SU-DHL-6 (cell line): ENCODE results near the gene TENM4.

Experiments
- H2AFZ ChIP-seq: fragments of 200-600 bp; sonication (generic); 2 replicates; pipeline ENCODE4 v1.6.1; 2014; ENCODE audit warnings: low read depth, mild to moderate bottlenecking, moderate library complexity, mixed read lengths, antibody characterized with exemption, low read length; ENCODE audit not compliant: severe bottlenecking
- H3F3A ChIP-seq: fragments of 200-600 bp; shearing (Covaris generic); 2 replicates; pipeline ENCODE4 v1.6.0; 2016; ENCODE audit warnings: antibody characterized with exemption, mild to moderate bottlenecking; ENCODE audit not compliant: insufficient read depth
- H3K27ac ChIP-seq: fragments of 200-600 bp; sonication (generic); 2 replicates; pipeline ENCODE4 v1.5.1; 2016; ENCODE audit warnings: low read depth, mild to moderate bottlenecking, low read length, moderate library complexity, mixed read lengths
- H3K27me3 ChIP-seq: fragments of 200-600 bp; sonication (generic), shearing (Covaris generic); 2 replicates; pipeline ENCODE4 v1.6.0; 2014; ENCODE audit warnings: mild to moderate bottlenecking, low read length
- H3K36me3 ChIP-seq: fragments of 200-600 bp; sonication (generic); 2 replicates; pipeline ENCODE4 v1.6.1; 2014; ENCODE audit warnings: mild to moderate bottlenecking, low read length, mixed read lengths
- H3K4me2 ChIP-seq: fragments of 300-600, 200-600 bp; shearing (Covaris generic), sonication (generic); 2 replicates; pipeline ENCODE4 v1.6.0; 2014; ENCODE audit warnings: low read length, low read depth, mild to moderate bottlenecking; ENCODE audit not compliant: poor library complexity, severe bottlenecking
- H3K4me3 ChIP-seq: fragments of 200-600 bp; sonication (generic); 2 replicates; pipeline ENCODE4 v1.5.1; 2014; ENCODE audit warnings: antibody characterized with exemption, low read length, mild to moderate bottlenecking, mixed read lengths; ENCODE audit not compliant: insufficient read depth, poor library complexity, severe bottlenecking
- H3K79me2 ChIP-seq: fragments of 200-600 bp; sonication (generic); 2 replicates; pipeline ENCODE4 v1.6.1; 2014; ENCODE audit warnings: mild to moderate bottlenecking, low read length, moderate library complexity; ENCODE audit not compliant: insufficient read depth
- H3K9ac ChIP-seq: fragments of 200-600 bp; sonication (generic); 2 replicates; pipeline ENCODE4 v1.7.0; 2014; ENCODE audit warnings: mild to moderate bottlenecking, low read length
- H3K9me2 ChIP-seq: fragments of 200-600 bp; sonication (generic); replicated peaks from 2 replicates; pipeline ENCODE4 v1.6.1; 2014; ENCODE audit warnings: low read length; ENCODE audit not compliant: insufficient read depth
- H3K9me3 ChIP-seq: fragments of 200-600 bp; sonication (generic); 2 replicates; pipeline ENCODE4 v1.6.1; 2014; ENCODE audit warnings: low read length, mixed read lengths; ENCODE audit not compliant: insufficient read depth
- H4K20me1 ChIP-seq: fragments of 200-600 bp; sonication (generic); 2 replicates; pipeline ENCODE4 v1.6.1; 2014; ENCODE audit warnings: low read depth, mild to moderate bottlenecking, antibody characterized with exemption, low read length, moderate library complexity, mixed read lengths
- CTCF ChIP-seq: fragments of 200-600 bp; sonication (generic); IDR thresholded peaks from one replicate; pipeline ENCODE4 v1.5.1; 2017; ENCODE audit warnings: antibody characterized with exemption, mild to moderate bottlenecking, low read length, moderate library complexity; ENCODE audit not compliant: insufficient read depth, poor library complexity, severe bottlenecking
- EZH2phosphoT487 ChIP-seq: fragments of 200-600 bp; sonication (generic), shearing (Covaris generic); conservative IDR thresholded peaks from 2 replicates; pipeline ENCODE4 v1.6.1; 2018; ENCODE audit warnings: mild to moderate bottlenecking, antibody characterized with exemption, low read length, moderate library complexity, mixed read lengths

The TENM4 gene

DNA sequence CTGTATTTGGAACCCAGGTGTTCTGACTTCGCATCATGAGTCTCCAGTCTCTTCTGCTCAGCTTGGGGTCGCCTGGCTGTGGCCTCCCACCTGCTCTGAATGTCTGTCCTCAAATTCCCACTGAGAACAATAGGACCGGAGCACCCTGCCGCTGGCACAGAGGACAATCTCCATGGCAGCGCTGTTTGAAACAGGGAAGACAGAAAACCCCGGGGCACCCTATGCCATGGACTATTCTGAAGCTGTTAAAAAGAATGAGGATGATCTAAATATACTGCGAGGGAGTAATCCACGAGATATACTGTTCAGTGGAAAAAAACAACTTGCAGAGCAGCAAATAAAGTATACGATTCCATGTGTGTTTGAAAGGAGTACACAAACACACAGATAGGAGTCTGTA lies 450.6 kb downstream of the TENM4 start:
- TF ChIP-seq EZH2phosphoT487 = no peak
- TF ChIP-seq CTCF = no peak
- Histone ChIP-seq H4K20me1 (no peaks in the 10 kb centered on the region), H3K9me3 (no peaks in the 10 kb centered on the region), H3K79me2 (no peaks in the 10 kb centered on the region), H2AFZ (no peak overlapping the region), H3K9me2 (no peaks in the 10 kb centered on the region), H3K27me3 (no peaks in the 10 kb centered on the region), H3K4me3 (no peak overlapping the region), H3K27ac (no peak overlapping the region), H3F3A (no peaks in the 10 kb centered on the region), H3K36me3 (no peaks in the 10 kb centered on the region), H3K9ac (no peak overlapping the region), H3K4me2 (no peak overlapping the region)

GRCh38 chr11:78987748-78988147 lies 453.1 kb downstream of the TENM4 start:
- Histone ChIP-seq H3K9me3 (no peaks in the 10 kb centered on the region), H2AFZ (no peak overlapping the region), H3K27me3 (no peaks in the 10 kb centered on the region)

DNA sequence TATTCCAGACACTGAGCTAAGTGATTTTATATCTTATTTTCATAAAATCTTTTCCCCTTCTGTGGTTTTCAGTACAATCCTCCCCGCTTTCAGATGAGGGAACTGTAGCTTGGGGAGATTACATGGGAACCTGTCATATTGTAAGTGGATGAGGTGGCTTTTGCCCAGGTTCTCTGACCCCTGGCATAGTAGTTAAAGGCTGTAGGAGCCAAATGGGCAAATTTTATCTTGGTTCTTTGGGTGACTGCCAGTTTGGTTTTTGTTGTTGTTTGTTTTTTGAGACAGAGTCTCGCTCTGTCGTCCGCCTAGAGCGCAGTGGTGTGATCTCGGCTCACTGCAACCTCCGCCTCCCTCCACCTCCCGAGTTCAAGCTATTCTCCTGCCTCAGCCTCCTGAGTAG lies 454.5 kb downstream of the TENM4 start:
- no peak overlapping the region for H3K4me3 ChIP-seq
- H2AFZ ChIP-seq = no peak overlapping the region
- H3K9me3 ChIP-seq = no peaks in the 10 kb centered on the region
- no peaks in the 10 kb centered on the region for H4K20me1 ChIP-seq
- H3F3A ChIP-seq = no peaks in the 10 kb centered on the region
- H3K27me3 ChIP-seq = no peaks in the 10 kb centered on the region
- H3K27ac ChIP-seq = no peak overlapping the region
- H3K36me3 ChIP-seq = no peaks in the 10 kb centered on the region
- H3K4me2 ChIP-seq = no peak overlapping the region
- H3K9me2 ChIP-seq = no peaks in the 10 kb centered on the region
- TF ChIP-seq EZH2phosphoT487 = no peak
- no peak for TF ChIP-seq CTCF
- no peaks in the 10 kb centered on the region for H3K79me2 ChIP-seq
- no peak overlapping the region for H3K9ac ChIP-seq

More at GRCh38 chr11:78987748-78988147, 453.1 kb downstream of the TENM4 start:
- Histone ChIP-seq H3K9me2 (no peaks in the 10 kb centered on the region), H3F3A (no peaks in the 10 kb centered on the region), H3K79me2 (no peaks in the 10 kb centered on the region), H3K4me2 (no peak overlapping the region), H4K20me1 (no peaks in the 10 kb centered on the region), H3K36me3 (no peaks in the 10 kb centered on the region), H3K9ac (no peak overlapping the region), H3K27ac (no peak overlapping the region), H3K4me3 (no peak overlapping the region)
- no peak for TF ChIP-seq EZH2phosphoT487
- no peak for TF ChIP-seq CTCF

DNA sequence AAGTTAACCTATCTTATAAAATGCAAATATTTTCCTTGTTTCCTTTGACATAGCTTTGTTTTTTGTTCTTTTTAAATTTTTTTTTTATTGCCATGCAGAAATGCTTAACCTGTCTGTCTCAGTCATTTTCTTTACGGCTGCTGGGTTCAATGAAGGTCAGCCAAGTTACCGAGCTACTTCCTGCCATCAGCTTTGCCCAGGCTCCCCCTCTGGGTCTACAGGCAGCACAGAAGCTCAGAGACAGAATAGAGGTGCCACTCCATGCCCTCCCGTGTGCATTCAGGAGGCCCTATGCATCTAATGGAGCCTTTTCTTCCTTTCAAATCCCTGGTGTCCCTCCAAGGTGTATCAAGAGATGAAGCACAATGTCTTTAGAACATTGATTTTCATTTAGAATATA lies 455.2 kb downstream of the TENM4 start:
- Histone ChIP-seq H3K27ac (no peak overlapping the region), H3K36me3 (no peaks in the 10 kb centered on the region), H3K79me2 (no peaks in the 10 kb centered on the region), H3K9me3 (no peaks in the 10 kb centered on the region), H3K9me2 (no peaks in the 10 kb centered on the region), H3K4me3 (no peak overlapping the region), H3K4me2 (no peak overlapping the region), H3K9ac (no peak overlapping the region), H3F3A (no peaks in the 10 kb centered on the region), H3K27me3 (no peaks in the 10 kb centered on the region), H4K20me1 (no peaks in the 10 kb centered on the region), H2AFZ (no peak overlapping the region)
- TF ChIP-seq CTCF (no peak), EZH2phosphoT487 (no peak)
